Measurements from ENCODE around the gene C1QTNF3. TPM values are rescaled to one million over a fixed set of nuclear protein-coding genes. Genes with fewer than 3 reads are reported as not detected.
"Not testable (repeated sequence)": the region's sequence is repeated elsewhere in the genome, so short reads cannot be mapped to it uniquely, and the experiment has no call there.

Gene C1QTNF3
- total and polyA plus RNA-seq, 2 of the 8 experiments (the other 6 are each of a cell fraction or from before 2014, with no cell fraction given): 1.0 to 1.2 TPM

GRCh38 chr5:34079505-34079904 lies 36.5 kb upstream of the C1QTNF3 start:
- H3K14ac ChIP-seq (ENCODE audit: insufficient read length); H3K9me3 ChIP-seq (ENCODE audit: insufficient read depth in 2 of 2, low read depth in 1 of 2, low read length in 1 of 2); H2BK5ac ChIP-seq (ENCODE audit: low read depth, low read length); H4K5ac ChIP-seq (ENCODE audit: insufficient read length, low read depth, low read length); DNase-seq (ENCODE audit: low read depth in 1 of 2, low spot score in 2 of 2); H2AK5ac ChIP-seq (ENCODE audit: low read depth, low read length); FAIRE-seq; H2AFZ ChIP-seq (ENCODE audit: low read length); H3K27ac ChIP-seq (ENCODE audit: low read depth, low read length); H4K20me1 ChIP-seq (replicated peaks in 1 of 2; ENCODE audit: control insufficient read depth in 1 of 2, insufficient read depth in 2 of 2, low read length in 2 of 2); H4K8ac ChIP-seq (ENCODE audit: extremely low read depth, insufficient read depth, low read length); H3K4me3 ChIP-seq (ENCODE audit: extremely low read depth in 1 of 4, insufficient read depth in 2 of 4, low read depth in 3 of 4, low read length in 4 of 4); H3K4me1 ChIP-seq (replicated peaks in 1 of 4; ENCODE audit: control insufficient read depth in 3 of 4, insufficient read depth in 4 of 4, low read length in 3 of 4); H3K79me1 ChIP-seq (ENCODE audit: low read depth, low read length); H3K79me2 ChIP-seq (ENCODE audit: control insufficient read depth in 1 of 2, insufficient read depth in 2 of 2, low read length in 2 of 2); H2BK120ac ChIP-seq (replicated peaks; ENCODE audit: low read depth, low read length); H3K18ac ChIP-seq (ENCODE audit: extremely low read depth, low read length); H3K27me3 ChIP-seq (replicated peaks in 1 of 4; ENCODE audit: control insufficient read depth in 3 of 4, extremely low read depth in 1 of 4, insufficient read depth in 3 of 4, low read length in 3 of 4); H3K4ac ChIP-seq (replicated peaks; ENCODE audit: insufficient read length, low read depth, low read length); CTCF ChIA-PET (ENCODE audit: partially characterized antibody); H3K9ac ChIP-seq (replicated peaks in 1 of 4; ENCODE audit: extremely low read depth in 1 of 4, low read depth in 3 of 4, low read length in 3 of 4); POLR2A ChIA-PET (ENCODE audit: partially characterized antibody); H4K91ac ChIP-seq (replicated peaks; ENCODE audit: insufficient read length, low read length); H2BK12ac ChIP-seq (ENCODE audit: low read depth, low read length); H2BK20ac ChIP-seq (ENCODE audit: low read length); H3K23ac ChIP-seq (ENCODE audit: insufficient read length); H3K4me2 ChIP-seq (ENCODE audit: insufficient read depth in 1 of 2, low read depth in 2 of 2, low read length in 2 of 2); H3K23me2 ChIP-seq (ENCODE audit: low read depth, low read length); H2BK15ac ChIP-seq (ENCODE audit: low read length); H3K56ac ChIP-seq (replicated peaks; ENCODE audit: insufficient read length, low read depth, low read length); H3K36me3 ChIP-seq (ENCODE audit: control insufficient read depth in 2 of 4, insufficient read depth in 4 of 4, low read length in 3 of 4): not testable (repeated sequence)
- WGBS, 2 experiments (ENCODE audit: extremely low coverage in 1 of 2, insufficient coverage in 1 of 2, insufficient read length in 1 of 2, insufficient replicate concordance in 2 of 2, low coverage in 1 of 2, low lambda C conversion rate in 2 of 2, missing lambda C conversion rate in 1 of 2): 91% methylated on average over 2 of the region's 2 CpGs; no CpG with 5 or more reads in 1 of the 2 experiments

DNA sequence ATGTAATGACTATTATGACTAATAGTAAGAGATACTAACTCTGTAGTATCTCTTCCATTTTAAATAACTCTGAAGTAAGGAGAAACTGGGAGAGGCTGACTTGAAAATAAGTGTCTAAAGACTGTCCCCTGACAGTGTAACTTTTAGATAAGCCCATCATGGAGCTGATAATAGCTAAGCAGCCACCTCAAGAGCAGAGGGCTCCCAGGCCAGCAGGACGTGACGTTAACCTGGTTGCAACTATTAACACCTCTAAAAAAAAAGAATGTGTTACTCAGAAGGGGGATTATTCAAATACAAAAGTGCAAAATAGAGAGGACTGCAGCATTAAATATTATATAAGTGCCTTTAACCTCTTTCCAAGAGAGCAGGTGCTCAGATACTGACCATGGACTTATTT lies 34.6 kb upstream of the C1QTNF3 start:
- H3K27me3 ChIP-seq (replicated peaks in 1 of 4; ENCODE audit: control insufficient read depth in 3 of 4, extremely low read depth in 1 of 4, insufficient read depth in 3 of 4, low read length in 3 of 4); H2BK5ac ChIP-seq (ENCODE audit: low read depth, low read length); H3K23me2 ChIP-seq (ENCODE audit: low read depth, low read length); H3K79me2 ChIP-seq (ENCODE audit: control insufficient read depth in 1 of 2, insufficient read depth in 2 of 2, low read length in 2 of 2); H3K4me2 ChIP-seq (ENCODE audit: insufficient read depth in 1 of 2, low read depth in 2 of 2, low read length in 2 of 2); H4K5ac ChIP-seq (ENCODE audit: insufficient read length, low read depth, low read length); H3K27ac ChIP-seq (ENCODE audit: low read depth, low read length); H2BK20ac ChIP-seq (ENCODE audit: low read length); H2AK5ac ChIP-seq (ENCODE audit: low read depth, low read length); H3K18ac ChIP-seq (ENCODE audit: extremely low read depth, low read length); H2BK12ac ChIP-seq (ENCODE audit: low read depth, low read length); FAIRE-seq; H3K56ac ChIP-seq (replicated peaks; ENCODE audit: insufficient read length, low read depth, low read length); H3K36me3 ChIP-seq (ENCODE audit: control insufficient read depth in 2 of 4, insufficient read depth in 4 of 4, low read length in 3 of 4); DNase-seq (ENCODE audit: low read depth in 1 of 2, low spot score in 2 of 2); H3K9me3 ChIP-seq (ENCODE audit: insufficient read depth in 2 of 2, low read depth in 1 of 2, low read length in 1 of 2); H4K20me1 ChIP-seq (replicated peaks in 1 of 2; ENCODE audit: control insufficient read depth in 1 of 2, insufficient read depth in 2 of 2, low read length in 2 of 2); H2BK120ac ChIP-seq (replicated peaks; ENCODE audit: low read depth, low read length); POLR2A ChIA-PET (ENCODE audit: partially characterized antibody); H2BK15ac ChIP-seq (ENCODE audit: low read length); H3K9ac ChIP-seq (replicated peaks in 1 of 4; ENCODE audit: extremely low read depth in 1 of 4, low read depth in 3 of 4, low read length in 3 of 4); H4K91ac ChIP-seq (replicated peaks; ENCODE audit: insufficient read length, low read length); H3K14ac ChIP-seq (ENCODE audit: insufficient read length); H2AFZ ChIP-seq (ENCODE audit: low read length); H3K4ac ChIP-seq (replicated peaks; ENCODE audit: insufficient read length, low read depth, low read length); H4K8ac ChIP-seq (ENCODE audit: extremely low read depth, insufficient read depth, low read length); H3K23ac ChIP-seq (ENCODE audit: insufficient read length); H3K4me3 ChIP-seq (ENCODE audit: extremely low read depth in 1 of 4, insufficient read depth in 2 of 4, low read depth in 3 of 4, low read length in 4 of 4); H3K4me1 ChIP-seq (replicated peaks in 1 of 4; ENCODE audit: control insufficient read depth in 3 of 4, insufficient read depth in 4 of 4, low read length in 3 of 4); H3K79me1 ChIP-seq (ENCODE audit: low read depth, low read length): not testable (repeated sequence)
- CTCF ChIA-PET (ENCODE audit: partially characterized antibody): interaction anchor here (0.7 kb wide), 1 partner anchor 342 kb away, joined by 3 read pairs; no protein-coding TSS in a partner anchor
- WGBS, 2 experiments (ENCODE audit: extremely low coverage in 1 of 2, insufficient coverage in 1 of 2, insufficient read length in 1 of 2, insufficient replicate concordance in 2 of 2, low coverage in 1 of 2, low lambda C conversion rate in 2 of 2, missing lambda C conversion rate in 1 of 2): 72% methylated on average over 2 of the region's 2 CpGs; no CpG with 5 or more reads in 1 of the 2 experiments
